GM12891 (cell line): ENCODE measurements around the gene EPHA8.

Experiments
- POLR2AphosphoS5 ChIP-seq: IDR thresholded peaks from 2 replicates; pipeline ENCODE4 v1.6.1; 2011; ENCODE audit warnings: low read depth, low read length, control low read depth
- SPI1 ChIP-seq: IDR thresholded peaks from 2 replicates; pipeline ENCODE4 v1.6.1; 2011; ENCODE audit warnings: low read depth, low read length, control low read depth

- TF ChIP-seq POLR2AphosphoS5 (no peak), SPI1 (no peak)
Measured at GRCh38 chr1:22525646-22526045, 37.6 kb upstream of the EPHA8 start.
